ENCODE data around the gene SORCS2.

Gene SORCS2

DNA sequence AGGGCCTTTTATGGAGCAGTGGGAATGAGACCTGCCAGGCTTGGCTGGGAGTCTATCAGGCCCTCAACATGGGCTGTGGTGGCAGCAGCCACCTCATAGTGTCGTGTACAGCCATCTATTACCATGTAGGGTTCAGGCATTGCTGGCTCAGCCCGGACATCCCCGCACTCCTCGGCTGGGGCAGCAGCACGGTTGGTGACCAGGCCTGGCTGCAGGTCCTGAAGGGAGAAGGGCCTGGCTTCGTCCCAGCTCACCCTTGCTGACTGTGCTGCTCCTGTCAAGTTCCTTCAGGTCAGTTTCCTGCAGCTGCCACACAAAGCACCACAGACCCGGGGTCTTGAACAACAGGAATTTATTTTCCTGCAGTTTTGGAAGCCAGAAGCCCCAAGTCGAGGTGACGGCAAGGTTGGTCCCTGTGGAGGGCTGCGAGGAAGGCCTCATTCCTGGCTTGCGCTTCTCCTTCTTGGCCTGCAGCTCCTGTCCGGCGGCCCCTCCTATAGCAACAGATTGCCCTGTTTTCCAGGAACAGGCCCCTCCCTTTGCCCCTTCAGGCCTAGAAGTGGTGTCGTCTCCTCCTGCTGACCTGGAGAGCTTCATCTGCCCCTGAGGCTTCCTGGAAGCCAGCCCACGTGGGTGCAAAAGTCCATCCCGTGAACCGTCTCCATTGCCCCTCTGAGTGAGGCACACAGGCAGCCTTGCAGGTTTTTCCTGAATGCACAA, 25.2 kb upstream of the SORCS2 start:
- TF ChIP-seq, protein P1, sequence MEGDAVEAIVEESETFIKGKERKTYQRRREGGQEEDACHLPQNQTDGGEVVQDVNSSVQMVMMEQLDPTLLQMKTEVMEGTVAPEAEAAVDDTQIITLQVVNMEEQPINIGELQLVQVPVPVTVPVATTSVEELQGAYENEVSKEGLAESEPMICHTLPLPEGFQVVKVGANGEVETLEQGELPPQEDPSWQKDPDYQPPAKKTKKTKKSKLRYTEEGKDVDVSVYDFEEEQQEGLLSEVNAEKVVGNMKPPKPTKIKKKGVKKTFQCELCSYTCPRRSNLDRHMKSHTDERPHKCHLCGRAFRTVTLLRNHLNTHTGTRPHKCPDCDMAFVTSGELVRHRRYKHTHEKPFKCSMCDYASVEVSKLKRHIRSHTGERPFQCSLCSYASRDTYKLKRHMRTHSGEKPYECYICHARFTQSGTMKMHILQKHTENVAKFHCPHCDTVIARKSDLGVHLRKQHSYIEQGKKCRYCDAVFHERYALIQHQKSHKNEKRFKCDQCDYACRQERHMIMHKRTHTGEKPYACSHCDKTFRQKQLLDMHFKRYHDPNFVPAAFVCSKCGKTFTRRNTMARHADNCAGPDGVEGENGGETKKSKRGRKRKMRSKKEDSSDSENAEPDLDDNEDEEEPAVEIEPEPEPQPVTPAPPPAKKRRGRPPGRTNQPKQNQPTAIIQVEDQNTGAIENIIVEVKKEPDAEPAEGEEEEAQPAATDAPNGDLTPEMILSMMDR (conservative IDR thresholded peaks at IDR 0.05; ENCODE audit: low read depth, low read length) = no peak
- DNase-seq (ENCODE audit: low read depth) = no peak
- H3K4me3 ChIP-seq (ENCODE audit: low read depth, low read length) = no peak overlapping the region

DNA sequence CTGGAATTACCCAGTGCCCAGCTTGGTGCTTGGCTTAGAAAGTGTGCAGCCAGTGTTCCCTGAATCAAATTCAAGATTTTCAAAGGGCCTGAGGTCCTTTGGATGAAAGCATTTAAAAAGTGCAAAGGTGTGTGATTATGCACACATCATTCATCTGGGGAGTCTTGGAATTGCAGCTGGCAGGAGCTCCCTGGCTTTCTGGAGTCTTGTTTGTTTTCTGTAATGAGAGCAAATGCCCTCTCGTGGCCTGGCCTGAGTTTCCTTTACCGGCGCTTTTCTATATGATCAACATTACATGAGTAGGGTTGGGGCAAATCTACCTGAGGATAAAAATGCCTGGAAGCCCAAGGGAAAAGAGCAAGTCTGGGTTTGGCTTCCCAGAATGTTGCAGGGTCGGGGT, 24.6 kb upstream of the SORCS2 start:
- no peak for DNase-seq (ENCODE audit: low read depth)
- TF ChIP-seq, protein P1 (conservative IDR thresholded peaks at IDR 0.05; ENCODE audit: low read depth, low read length) = peak; percentile 13
- H3K4me3 ChIP-seq (ENCODE audit: low read depth, low read length) = no peak overlapping the region

DNA sequence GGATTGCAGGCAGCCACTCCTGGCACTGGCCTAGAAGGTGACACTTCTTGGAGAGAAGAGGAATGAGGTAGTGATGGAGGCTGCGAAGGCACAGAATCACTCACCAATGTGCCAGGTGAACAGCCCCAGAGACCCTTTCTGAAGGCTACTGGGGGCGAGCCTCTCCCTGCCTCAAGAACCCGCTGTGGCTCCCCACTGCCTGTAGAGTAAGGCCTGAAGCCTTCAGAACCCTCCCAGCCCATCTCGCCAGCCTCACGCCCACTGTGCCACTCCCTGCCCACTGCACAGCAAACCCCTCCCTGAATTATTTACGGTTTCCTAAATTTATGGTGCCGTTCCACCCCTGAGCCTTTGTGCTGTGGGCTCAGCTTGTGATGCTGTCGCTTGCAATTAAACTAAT, 24.2 kb upstream of the SORCS2 start:
- no peak overlapping the region for H3K4me3 ChIP-seq (ENCODE audit: low read depth, low read length)
- TF ChIP-seq, protein P1 (conservative IDR thresholded peaks at IDR 0.05; ENCODE audit: low read depth, low read length) = no peak
- DNase-seq (ENCODE audit: low read depth) = no peak

DNA sequence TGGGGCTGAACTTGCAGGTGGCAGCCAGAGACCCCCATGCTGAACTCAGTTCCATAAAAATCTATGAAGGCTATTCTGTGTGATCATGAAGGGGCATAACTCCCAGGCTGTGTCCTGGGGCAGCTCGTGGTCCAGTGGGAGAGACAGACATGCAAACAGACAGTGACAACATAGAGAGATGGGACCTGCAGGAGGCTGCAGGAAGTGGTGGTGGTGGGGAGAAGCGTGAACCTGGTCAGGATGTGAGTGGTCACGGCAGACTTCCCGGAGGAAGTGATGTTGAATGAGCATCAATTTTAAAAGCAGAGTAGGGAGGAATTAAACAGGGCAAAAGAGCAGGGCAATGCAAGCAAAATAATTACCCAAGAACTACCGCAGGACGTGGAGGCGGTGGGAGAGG, 23.2 kb upstream of the SORCS2 start:
- H3K4me3 ChIP-seq (ENCODE audit: low read depth, low read length) = no peak overlapping the region
- TF ChIP-seq, protein P1 (conservative IDR thresholded peaks at IDR 0.05; ENCODE audit: low read depth, low read length) = no peak
- DNase-seq (ENCODE audit: low read depth) = no peak

DNA sequence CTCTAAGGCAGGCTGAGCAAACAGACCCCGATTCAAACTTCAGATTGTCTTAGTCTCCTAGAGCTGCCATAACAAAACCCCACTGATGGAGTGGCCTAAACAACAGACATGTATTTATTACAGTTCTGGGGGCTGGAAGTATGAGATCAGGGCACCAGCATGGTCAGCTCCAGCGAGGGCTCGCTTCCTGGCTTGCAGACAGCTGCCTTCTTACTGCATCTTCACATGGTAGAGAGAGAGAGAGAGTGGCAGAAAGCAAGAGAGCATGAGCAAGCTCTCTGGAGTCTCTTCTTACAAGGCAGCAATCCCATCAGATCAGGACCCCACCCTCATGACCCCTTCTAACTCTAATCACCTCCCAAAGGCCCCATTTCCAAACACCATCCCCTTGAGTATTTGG, 22.3 kb upstream of the SORCS2 start:
- TF ChIP-seq, protein P1 (conservative IDR thresholded peaks at IDR 0.05; ENCODE audit: low read depth, low read length) = no peak
- H3K4me3 ChIP-seq (ENCODE audit: low read depth, low read length) = no peak overlapping the region
- no peak for DNase-seq (ENCODE audit: low read depth)

DNA sequence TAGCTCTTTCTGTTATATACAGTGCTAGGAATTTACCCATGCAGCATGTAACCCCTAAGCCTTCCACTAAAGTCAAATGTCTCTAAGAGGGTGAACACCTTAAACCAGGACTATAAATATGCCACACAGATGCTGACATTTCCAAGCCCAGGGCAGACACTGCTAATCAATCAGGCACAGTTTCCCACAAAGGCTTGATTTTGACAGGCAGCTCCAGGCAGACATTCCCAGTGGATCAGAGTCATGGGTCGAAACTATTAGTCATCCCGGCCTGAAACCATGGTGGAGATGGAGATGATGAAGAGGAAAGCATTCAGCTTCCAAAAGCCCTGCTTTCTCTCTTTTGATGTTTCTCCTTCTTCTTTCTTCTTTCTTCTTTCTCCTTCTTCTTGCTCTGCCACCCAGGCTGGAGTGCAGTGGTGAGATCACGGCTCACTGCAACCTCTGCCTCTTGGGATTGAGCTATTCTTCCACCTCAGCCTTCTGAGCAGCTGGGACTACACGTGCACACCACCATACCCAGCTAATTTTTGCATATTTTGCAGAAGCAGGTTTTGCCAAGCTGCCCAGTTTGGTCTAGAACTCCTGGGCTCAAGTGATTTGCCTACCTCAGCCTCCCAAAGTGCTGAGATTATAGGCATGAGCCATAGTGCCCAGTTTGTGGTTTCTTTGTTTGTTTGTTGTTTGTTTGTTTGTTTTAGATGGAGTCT, 21.0 kb upstream of the SORCS2 start:
- no peak for DNase-seq (ENCODE audit: low read depth)
- H3K4me3 ChIP-seq (ENCODE audit: low read depth, low read length) = no peak overlapping the region
- TF ChIP-seq, protein P1 (conservative IDR thresholded peaks at IDR 0.05; ENCODE audit: low read depth, low read length) = no peak

DNA sequence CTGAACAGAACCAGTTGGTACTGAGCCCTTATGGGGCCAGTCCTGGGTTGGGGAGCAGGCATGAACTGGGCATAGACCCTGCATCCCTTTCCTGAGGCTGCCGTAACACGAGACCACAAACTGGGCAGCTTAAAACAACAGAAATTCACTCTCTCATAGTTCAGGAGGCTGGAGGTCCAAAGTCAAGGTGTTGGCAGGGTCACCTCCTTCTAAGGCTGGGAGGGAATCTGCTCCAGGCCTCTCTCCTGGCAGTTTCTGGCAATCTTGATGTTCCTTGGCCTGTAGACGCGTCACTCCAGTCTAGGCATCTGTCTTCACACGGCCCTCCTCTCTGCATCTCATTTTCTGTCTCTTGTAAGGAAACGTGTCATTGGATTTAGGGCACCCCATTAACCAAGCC, 19.8 kb upstream of the SORCS2 start:
- TF ChIP-seq, protein P1 (conservative IDR thresholded peaks at IDR 0.05; ENCODE audit: low read depth, low read length) = no peak
- no peak for DNase-seq (ENCODE audit: low read depth)
- no peak overlapping the region for H3K4me3 ChIP-seq (ENCODE audit: low read depth, low read length)

All from choroid plexus epithelial cell (primary cell).